ENCODE data around the gene ELMOD1. TPM values are rescaled to one million over a fixed set of nuclear protein-coding genes. Genes with fewer than 3 reads are reported as not detected.

ELMOD1 gene
- total and polyA plus RNA-seq, 12 donors: 0.10 to 1.0 (median 0.30) TPM; not detected in 1

DNA sequence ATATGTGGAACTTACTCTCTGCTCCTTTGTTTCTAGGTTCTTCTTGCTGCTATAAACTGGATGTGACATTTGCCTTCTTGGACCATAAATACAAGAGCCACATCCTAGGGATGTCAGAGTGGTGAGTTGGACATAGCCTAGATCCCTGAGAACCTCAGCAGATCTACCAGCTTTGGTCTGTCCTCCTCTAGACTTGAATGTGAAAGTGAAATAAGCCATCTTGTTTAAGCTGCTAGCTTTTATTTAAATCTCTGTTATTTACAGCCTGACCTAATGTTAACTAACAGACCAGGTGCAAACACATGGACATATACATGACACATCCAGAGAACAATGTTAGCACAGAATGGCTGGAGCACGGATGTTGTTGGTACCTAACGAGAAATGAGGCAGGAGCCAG, 85.0 kb downstream of the ELMOD1 start:
- intact Hi-C loops (cut with DNase I): no loop called here
- ATAC-seq: no peak
- 51 to 83% methylated on average over 2 of the region's 2 CpGs for WGBS, 2 donors
- no peak for DNase-seq
- Histone ChIP-seq H3K4me1 (no peaks in the 10 kb centered on the region), H3K27me3 (peaks cover 0 to 13% (median 2%) of the 10 kb centered on the region in 7 donors), H3K4me3 (no peak overlapping the region), H3K9me3 (no peaks in the 10 kb centered on the region), H3K27ac (no peak overlapping the region), H3K36me3 (no peaks in the 10 kb centered on the region)
- TF ChIP-seq, protein P1, sequence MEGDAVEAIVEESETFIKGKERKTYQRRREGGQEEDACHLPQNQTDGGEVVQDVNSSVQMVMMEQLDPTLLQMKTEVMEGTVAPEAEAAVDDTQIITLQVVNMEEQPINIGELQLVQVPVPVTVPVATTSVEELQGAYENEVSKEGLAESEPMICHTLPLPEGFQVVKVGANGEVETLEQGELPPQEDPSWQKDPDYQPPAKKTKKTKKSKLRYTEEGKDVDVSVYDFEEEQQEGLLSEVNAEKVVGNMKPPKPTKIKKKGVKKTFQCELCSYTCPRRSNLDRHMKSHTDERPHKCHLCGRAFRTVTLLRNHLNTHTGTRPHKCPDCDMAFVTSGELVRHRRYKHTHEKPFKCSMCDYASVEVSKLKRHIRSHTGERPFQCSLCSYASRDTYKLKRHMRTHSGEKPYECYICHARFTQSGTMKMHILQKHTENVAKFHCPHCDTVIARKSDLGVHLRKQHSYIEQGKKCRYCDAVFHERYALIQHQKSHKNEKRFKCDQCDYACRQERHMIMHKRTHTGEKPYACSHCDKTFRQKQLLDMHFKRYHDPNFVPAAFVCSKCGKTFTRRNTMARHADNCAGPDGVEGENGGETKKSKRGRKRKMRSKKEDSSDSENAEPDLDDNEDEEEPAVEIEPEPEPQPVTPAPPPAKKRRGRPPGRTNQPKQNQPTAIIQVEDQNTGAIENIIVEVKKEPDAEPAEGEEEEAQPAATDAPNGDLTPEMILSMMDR (IDR thresholded peaks at IDR 0.05): no peak

DNA sequence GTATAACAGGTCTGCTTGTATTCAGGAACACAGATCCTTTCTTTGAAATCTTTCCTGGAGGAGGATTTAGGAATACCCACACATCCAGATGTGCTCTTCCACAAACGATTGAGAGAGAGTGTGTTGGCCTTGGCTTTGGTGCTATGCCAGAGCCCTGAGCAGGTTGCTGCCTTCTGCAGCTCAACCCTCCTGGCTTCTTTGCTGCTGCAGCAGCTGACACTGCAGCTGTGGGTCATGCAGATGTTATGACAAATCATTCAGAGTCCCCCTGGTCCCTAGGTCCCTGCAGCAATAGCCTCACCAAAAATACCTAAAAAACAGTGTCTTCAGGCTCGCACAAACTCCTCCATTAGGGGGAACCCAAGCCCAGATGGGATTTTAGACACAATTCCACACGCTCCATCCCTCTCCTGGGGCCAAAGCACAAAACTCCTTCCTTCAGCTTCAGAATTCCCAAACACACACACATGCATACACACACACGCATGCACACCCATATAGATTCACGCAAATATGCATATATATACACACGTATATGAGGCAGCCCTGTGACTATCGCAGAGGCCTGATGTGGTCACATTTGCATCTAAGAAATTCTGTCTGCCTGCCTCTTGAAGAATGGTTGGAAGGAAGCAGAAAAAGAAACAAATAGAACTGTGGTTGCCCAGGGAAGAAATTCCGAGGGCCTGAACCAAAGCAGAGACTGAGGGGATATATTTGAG, 85.5 kb downstream of the ELMOD1 start:
- DNase-seq (no peak), ATAC-seq (no peak)
- TF ChIP-seq, protein P1 (IDR thresholded peaks at IDR 0.05): no peak
- no peaks in the 10 kb centered on the region for H3K9me3 ChIP-seq
- no peaks in the 10 kb centered on the region for H3K4me1 ChIP-seq
- H3K27ac ChIP-seq: no peak overlapping the region
- no peaks in the 10 kb centered on the region for H3K36me3 ChIP-seq
- intact Hi-C loops (cut with DNase I): no loop called here
- no peak overlapping the region for H3K4me3 ChIP-seq
- peaks cover 0 to 13% (median 4%) of the 10 kb centered on the region in 7 donors for H3K27me3 ChIP-seq
- WGBS, 2 donors: 77 to 78% methylated on average over 8 of the region's 8 CpGs

DNA sequence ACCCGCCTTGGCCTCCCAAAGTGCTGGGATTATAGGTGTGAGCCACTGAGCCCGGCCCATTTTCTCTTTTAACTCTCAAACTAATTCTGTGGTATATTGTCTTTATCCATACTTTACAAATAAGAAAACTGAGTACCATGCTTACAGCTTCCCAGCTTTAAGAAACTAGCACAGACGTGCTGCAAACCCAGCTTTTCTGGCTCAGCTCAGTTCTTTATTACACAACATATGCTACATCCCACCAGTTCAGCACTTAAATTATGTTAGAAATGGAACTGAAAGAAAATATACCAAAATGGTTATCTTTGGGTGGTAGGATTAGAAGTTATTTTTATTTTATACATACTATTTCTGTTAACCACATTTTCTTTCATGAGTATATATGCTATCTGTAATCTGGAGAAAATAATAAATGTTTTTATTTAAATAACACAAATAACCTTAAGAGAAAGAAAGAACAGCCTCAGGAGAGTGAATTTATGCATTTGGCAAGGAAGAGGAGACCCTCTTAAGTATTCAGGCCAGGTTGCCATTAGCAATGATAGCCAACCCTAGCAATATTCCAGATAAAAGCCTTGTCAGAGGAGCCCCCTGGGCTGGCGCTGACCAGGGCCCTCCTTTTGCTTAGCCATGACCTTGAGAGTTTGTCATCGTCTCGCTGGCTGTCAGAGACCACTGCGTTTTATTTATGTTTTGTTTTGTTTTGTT, 87.1 kb downstream of the ELMOD1 start:
- Histone ChIP-seq H3K36me3 (no peaks in the 10 kb centered on the region), H3K4me1 (no peaks in the 10 kb centered on the region), H3K9me3 (no peaks in the 10 kb centered on the region), H3K27ac (no peak overlapping the region), H3K27me3 (peaks cover 0 to 13% (median 0%) of the 10 kb centered on the region in 7 donors), H3K4me3 (no peak overlapping the region)
- DNase-seq: no peak
- no peak for ATAC-seq
- TF ChIP-seq, protein P1 (IDR thresholded peaks at IDR 0.05): no peak
- WGBS, 2 donors: 85 to 86% methylated on average over 7 of the region's 7 CpGs
- intact Hi-C loops (cut with DNase I): no loop called here

DNA sequence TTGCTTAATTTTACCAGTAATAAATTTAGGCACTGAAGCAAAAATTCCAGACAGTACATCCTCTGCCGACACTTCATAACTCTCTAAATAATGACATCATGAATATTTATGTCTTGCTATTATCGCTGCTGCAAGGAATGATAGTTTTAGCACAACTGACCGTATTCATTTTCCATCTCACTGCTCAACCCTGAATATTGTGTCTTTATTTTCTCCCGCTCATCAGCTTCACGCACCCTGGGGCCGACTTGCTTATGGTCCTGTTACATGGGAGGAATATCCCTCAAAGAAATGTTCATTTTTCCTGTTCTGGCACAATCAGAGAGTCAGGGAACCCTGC, 87.7 kb downstream of the ELMOD1 start:
- TF ChIP-seq, protein P1 (IDR thresholded peaks at IDR 0.05): no peak
- DNase-seq: no peak
- Histone ChIP-seq H3K9me3 (no peaks in the 10 kb centered on the region), H3K4me1 (no peaks in the 10 kb centered on the region), H3K27me3 (peaks cover 0 to 13% (median 0%) of the 10 kb centered on the region in 7 donors), H3K4me3 (no peak overlapping the region), H3K27ac (no peak overlapping the region), H3K36me3 (no peaks in the 10 kb centered on the region)
- WGBS, 2 donors: 71 to 85% methylated on average over 6 of the region's 6 CpGs
- intact Hi-C loops (cut with DNase I): no loop called here
- no peak for ATAC-seq
